Fibroblast of mammary gland (primary cell): ENCODE measurements around the gene KHNYN.
A peak's percentile ranks its signal among the peaks of the same experiment; 100 is the strongest.

Experiments used
- DNase-seq: peaks from one replicate; pipeline ENCODE4 v3.0.0-alpha.2; 2010; ENCODE audit warnings: low read depth
- H3K4me3 ChIP-seq: 2 replicates; pipeline ENCODE4 v1.5.1; 2011; ENCODE audit warnings: low read depth, mild to moderate bottlenecking, low read length, moderate library complexity; ENCODE audit not compliant: control insufficient read depth
- TF ChIP-seq, protein P1 (sequence below): conservative IDR thresholded peaks from 2 replicates; pipeline ENCODE4 v1.5.1; 2011; ENCODE audit warnings: low read depth, low read length, inconsistent platforms; ENCODE audit not compliant: control insufficient read depth, insufficient read depth

Gene KHNYN

GRCh38 chr14:24397639-24398292, 32.0 kb upstream of the KHNYN start:
- no peak overlapping the region for H3K4me3 ChIP-seq
- no peak for DNase-seq
- TF ChIP-seq, protein P1, sequence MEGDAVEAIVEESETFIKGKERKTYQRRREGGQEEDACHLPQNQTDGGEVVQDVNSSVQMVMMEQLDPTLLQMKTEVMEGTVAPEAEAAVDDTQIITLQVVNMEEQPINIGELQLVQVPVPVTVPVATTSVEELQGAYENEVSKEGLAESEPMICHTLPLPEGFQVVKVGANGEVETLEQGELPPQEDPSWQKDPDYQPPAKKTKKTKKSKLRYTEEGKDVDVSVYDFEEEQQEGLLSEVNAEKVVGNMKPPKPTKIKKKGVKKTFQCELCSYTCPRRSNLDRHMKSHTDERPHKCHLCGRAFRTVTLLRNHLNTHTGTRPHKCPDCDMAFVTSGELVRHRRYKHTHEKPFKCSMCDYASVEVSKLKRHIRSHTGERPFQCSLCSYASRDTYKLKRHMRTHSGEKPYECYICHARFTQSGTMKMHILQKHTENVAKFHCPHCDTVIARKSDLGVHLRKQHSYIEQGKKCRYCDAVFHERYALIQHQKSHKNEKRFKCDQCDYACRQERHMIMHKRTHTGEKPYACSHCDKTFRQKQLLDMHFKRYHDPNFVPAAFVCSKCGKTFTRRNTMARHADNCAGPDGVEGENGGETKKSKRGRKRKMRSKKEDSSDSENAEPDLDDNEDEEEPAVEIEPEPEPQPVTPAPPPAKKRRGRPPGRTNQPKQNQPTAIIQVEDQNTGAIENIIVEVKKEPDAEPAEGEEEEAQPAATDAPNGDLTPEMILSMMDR, result no peak

DNA sequence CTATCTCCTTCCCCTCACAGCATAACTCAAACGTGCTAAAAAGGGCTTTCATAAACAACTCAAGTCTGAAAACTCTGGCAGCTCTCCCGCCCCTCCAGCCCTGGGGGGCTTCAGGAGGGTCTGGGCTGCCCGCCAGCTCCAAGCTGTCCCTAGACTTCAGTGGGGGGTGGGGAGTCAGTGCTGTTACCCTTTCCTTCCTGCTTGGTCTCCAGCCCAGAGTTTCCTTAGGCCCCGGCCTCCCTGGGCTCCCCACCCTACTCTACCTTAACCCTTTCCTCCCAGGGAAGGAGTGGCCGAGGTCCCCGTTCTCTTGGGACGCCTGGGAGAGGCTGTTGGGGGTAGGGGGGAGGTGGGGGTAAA, 31.5 kb upstream of the KHNYN start:
- TF ChIP-seq, protein P1, result no peak
- peak overlapping the region; percentile 51 for H3K4me3 ChIP-seq
- DNase-seq, result no peak

DNA sequence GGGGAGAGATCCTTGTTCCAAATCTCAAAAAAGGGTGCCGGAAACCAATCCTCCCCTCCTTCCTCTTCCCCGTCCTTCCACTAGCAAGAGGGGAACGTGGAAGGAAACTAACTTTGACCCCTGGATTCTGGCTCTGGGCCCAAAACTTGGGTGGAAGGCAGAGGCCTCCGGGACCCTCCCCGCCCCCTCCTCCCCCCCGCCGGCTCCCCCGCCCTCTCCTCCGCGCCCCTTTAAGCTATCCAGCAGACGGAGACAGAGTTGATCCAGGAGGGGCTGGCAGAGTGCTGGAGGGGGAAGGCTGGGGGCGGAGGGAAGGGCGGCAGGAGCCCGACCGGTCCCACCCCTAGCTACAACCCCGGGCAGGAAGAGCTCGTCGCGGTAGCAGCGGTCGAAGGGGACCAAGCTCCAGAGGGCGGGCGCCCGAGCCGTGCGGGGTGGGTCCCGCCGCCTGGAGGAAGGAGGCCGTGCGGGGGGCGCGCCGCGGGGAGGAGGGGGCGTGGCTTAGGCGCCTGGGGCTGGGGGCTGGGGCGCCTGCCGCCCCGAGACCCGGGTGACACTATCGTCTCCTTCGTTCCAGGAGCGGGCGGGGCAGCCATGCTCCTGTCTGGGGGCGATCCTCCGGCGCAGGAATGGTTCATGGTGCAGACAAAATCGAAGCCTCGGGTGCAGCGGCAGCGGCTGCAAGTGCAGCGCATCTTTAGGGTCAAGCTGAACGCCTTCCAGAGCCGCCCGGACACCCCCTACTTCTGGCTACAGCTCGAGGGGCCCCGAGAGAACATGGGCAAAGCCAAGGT, 30.9 kb upstream of the KHNYN start, which contains the start of gene NYNRIN:
NYNRIN (plus strand) TSS at position 351 of the 794 bp plus-strand sequence; CDS start at position 595, 244 bp downstream.
- TF ChIP-seq, protein P1, result no peak
- peak; percentile 20 for DNase-seq
- H3K4me3 ChIP-seq, result peak within 1 kb of the TSS; percentile 51

DNA sequence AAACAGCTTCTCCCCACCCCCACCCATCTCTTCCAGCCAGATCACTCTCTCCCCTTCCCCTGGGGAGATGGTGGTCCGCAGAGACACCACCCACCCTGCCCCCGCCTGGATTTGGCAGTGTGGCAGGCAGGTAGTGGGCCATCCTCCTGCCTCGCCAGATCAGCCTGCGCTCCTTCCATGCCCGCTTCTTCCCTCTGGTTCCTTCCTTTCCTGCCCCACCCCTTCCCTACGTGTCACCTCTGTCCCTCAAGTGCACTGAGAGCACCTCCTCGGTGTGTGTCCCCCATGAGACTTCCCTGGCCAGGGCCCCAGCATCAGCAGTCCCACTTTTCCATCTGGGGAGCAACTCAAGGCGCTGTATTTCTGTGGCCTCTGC, 30.3 kb upstream of the KHNYN start:
- no peak for DNase-seq
- TF ChIP-seq, protein P1, result no peak
- peak overlapping the region; percentile 51 for H3K4me3 ChIP-seq

DNA sequence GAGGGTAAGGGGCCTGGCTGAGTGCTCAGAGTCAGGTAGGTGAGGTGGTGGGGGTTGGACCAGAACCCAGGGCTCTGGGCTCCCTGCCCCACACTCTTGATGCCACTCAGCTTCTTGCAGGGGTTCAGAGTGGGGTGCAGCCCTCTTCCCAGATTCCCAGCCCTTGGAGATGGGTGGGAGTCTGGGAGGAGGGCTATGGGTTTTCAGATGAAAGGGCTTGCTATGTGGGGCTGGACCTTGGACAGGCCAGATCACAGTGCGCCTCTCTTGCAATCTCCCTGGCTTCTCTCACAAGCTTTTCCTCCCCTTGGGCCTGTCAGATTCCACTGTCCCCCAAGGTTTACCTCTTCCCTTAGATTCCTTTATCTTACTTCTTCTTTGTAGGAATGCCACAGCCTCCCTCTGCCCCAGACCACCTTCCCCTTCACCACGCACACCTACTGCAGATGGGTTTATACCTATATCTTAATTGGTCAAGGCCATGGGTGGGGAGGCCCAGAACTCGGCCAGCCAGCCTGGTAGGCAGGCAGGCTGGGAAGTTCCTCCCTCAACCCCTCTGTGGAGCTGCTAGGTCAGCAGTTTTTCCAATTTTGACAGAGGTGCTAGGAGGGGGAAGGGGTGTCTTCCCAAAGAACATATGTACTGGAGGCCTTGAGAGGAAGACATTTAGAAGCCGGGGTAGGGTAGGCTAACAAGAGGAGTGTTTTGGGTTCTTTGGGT, 29.6 kb upstream of the KHNYN start:
- DNase-seq, result no peak
- no peak overlapping the region for H3K4me3 ChIP-seq
- TF ChIP-seq, protein P1, result no peak

DNA sequence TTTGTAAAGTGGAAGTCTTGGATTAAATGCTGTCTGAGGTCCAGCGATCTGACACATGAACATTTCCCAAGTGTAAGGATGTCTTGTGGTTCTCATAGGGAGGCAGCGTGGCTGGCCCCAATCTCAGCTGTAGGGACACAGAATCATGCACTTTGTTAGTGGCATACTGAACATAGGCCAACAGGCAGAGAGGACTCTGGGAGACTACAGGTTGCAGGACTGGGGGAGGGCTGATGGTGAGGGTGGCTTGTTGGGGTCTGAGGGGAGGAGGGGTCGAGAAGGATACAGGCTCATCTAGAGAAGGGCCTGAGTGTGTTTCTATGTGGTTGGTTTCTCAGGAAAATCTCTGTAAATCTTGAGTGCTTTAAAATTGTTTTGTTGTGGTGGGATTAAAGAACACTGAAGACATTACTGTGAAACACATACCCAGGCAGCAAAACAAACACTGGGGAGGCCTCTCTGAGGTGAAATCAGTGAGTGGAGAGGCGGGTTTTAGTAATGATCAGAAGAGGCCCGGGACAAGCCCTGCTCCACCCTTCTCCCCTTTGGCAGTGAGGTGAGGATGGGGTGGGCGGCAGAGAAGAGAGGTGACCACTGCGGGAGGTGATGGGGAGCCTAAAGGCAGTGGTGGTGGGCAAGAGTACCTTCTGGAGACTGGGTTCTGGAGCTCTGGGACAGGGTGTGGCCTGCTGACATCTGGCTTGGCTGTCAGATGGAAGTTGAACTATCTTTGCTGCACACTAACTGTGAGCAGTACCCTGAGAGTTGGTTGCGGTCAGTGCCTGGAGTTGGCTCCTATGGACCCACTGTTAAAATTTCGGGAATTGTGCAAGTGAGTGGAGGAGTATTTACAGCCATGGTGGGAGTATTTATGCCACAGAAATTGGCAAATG, 27.7 kb upstream of the KHNYN start:
- TF ChIP-seq, protein P1, result no peak
- H3K4me3 ChIP-seq, result no peak overlapping the region
- DNase-seq, result no peak
